SJSA1 (cell line): ENCODE data around the gene SPIC. TPM values are rescaled to one million over a fixed set of nuclear protein-coding genes. Genes with fewer than 3 reads are reported as not detected.

ENCODE experiments used
- DNase-seq, 2 experiments: peaks; one replicate each; pipeline ENCODE4 v3.0.0-alpha.2; 2015 to 2020; ENCODE audit warnings: low spot score in 2 of 2, low read depth in 1 of 2
- H3K27ac ChIP-seq: fragments of 250-450 bp; sonication (Bioruptor Pico); 2 replicates; pipeline ENCODE4 v1.5.1; 2020; ENCODE audit warnings: mild to moderate bottlenecking, moderate library complexity
- H3K27me3 ChIP-seq: fragments of 250-450 bp; sonication (Bioruptor Pico); replicated peaks from 2 replicates; pipeline ENCODE4 v1.5.1; 2020; ENCODE audit warnings: mild to moderate bottlenecking, moderate library complexity
- H3K36me3 ChIP-seq: fragments of 250-450 bp; sonication (Bioruptor Pico); 2 replicates; pipeline ENCODE4 v1.5.1; 2020; ENCODE audit warnings: mild to moderate bottlenecking
- H3K4me1 ChIP-seq: fragments of 250-450 bp; sonication (Bioruptor Pico); replicated peaks from 2 replicates; pipeline ENCODE4 v1.6.1; 2021; ENCODE audit warnings: mild to moderate bottlenecking
- H3K4me3 ChIP-seq: fragments of 250-450 bp; sonication (Bioruptor Pico); 2 replicates; pipeline ENCODE4 v1.5.1; 2020; ENCODE audit warnings: mild to moderate bottlenecking
- H3K9me3 ChIP-seq: fragments of 250-450 bp; sonication (Bioruptor Pico); replicated peaks from 2 replicates; pipeline ENCODE4 v1.5.1; 2020; ENCODE audit warnings: mild to moderate bottlenecking
- total RNA-seq: library from RNA; depleted of rRNA; stranded (reverse); fragments of >200 nt; shearing (Covaris generic); gene quantifications from 2 replicates; pipeline ENCODE4 v1.2.3, GENCODE V29; 2014; rRNA removed

SPIC gene
- total RNA-seq, 1 experiment from 2014 or later, result not detected

GRCh38 chr12:101488469-101488868 is 13.3 kb downstream of the SPIC start:
- Histone ChIP-seq H3K27ac (no peak overlapping the region), H3K4me1 (no peaks in the 10 kb centered on the region), H3K27me3 (no peaks in the 10 kb centered on the region), H3K4me3 (no peak overlapping the region), H3K36me3 (no peaks in the 10 kb centered on the region), H3K9me3 (no peaks in the 10 kb centered on the region)
- DNase-seq, result no peak

- no peaks in the 10 kb centered on the region for H3K27me3 ChIP-seq
- H3K36me3 ChIP-seq, result no peaks in the 10 kb centered on the region
- DNase-seq, result no peak
- no peaks in the 10 kb centered on the region for H3K4me1 ChIP-seq
- H3K4me3 ChIP-seq, result no peak overlapping the region
- H3K27ac ChIP-seq, result no peak overlapping the region
- no peaks in the 10 kb centered on the region for H3K9me3 ChIP-seq
These were observed 15.3 kb downstream of the SPIC start for GRCh38 chr12:101490286-101490920.

GRCh38 chr12:101491329-101491728 is 16.2 kb downstream of the SPIC start:
- no peak overlapping the region for H3K27ac ChIP-seq
- no peaks in the 10 kb centered on the region for H3K36me3 ChIP-seq
- no peaks in the 10 kb centered on the region for H3K4me1 ChIP-seq
- no peaks in the 10 kb centered on the region for H3K27me3 ChIP-seq
- H3K4me3 ChIP-seq, result no peak overlapping the region
- H3K9me3 ChIP-seq, result no peaks in the 10 kb centered on the region
- no peak for DNase-seq

GRCh38 chr12:101493556-101493955 is 18.4 kb downstream of the SPIC start:
- Histone ChIP-seq H3K36me3 (no peaks in the 10 kb centered on the region), H3K27ac (no peak overlapping the region), H3K4me1 (no peaks in the 10 kb centered on the region), H3K4me3 (no peak overlapping the region), H3K27me3 (no peaks in the 10 kb centered on the region), H3K9me3 (no peaks in the 10 kb centered on the region)
- DNase-seq, result no peak

GRCh38 chr12:101498252-101498651 is 23.1 kb downstream of the SPIC start:
- Histone ChIP-seq H3K27ac (no peak overlapping the region), H3K36me3 (no peaks in the 10 kb centered on the region)
- no peak for DNase-seq

GRCh38 chr12:101501410-101501995 is 26.4 kb downstream of the SPIC start:
- Histone ChIP-seq H3K36me3 (no peaks in the 10 kb centered on the region), H3K27me3 (no peaks in the 10 kb centered on the region), H3K4me1 (no peaks in the 10 kb centered on the region), H3K4me3 (no peak overlapping the region), H3K27ac (no peak overlapping the region), H3K9me3 (no peaks in the 10 kb centered on the region)
- no peak for DNase-seq

More at GRCh38 chr12:101498252-101498651, 23.1 kb downstream of the SPIC start:
- Histone ChIP-seq H3K9me3 (no peaks in the 10 kb centered on the region), H3K27me3 (no peaks in the 10 kb centered on the region), H3K4me3 (no peak overlapping the region), H3K4me1 (no peaks in the 10 kb centered on the region)

- H3K27me3 ChIP-seq, result no peaks in the 10 kb centered on the region
- no peak overlapping the region for H3K27ac ChIP-seq
- no peak overlapping the region for H3K4me3 ChIP-seq
These were observed 46.0 kb downstream of the SPIC start for GRCh38 chr12:101521136-101521535.

GRCh38 chr12:101527682-101528081 is 52.5 kb downstream of the SPIC start:
- Histone ChIP-seq H3K27me3 (no peaks in the 10 kb centered on the region), H3K27ac (no peak overlapping the region), H3K4me1 (no peaks in the 10 kb centered on the region), H3K36me3 (no peaks in the 10 kb centered on the region), H3K4me3 (no peak overlapping the region), H3K9me3 (no peaks in the 10 kb centered on the region)
- no peak for DNase-seq

More at GRCh38 chr12:101521136-101521535, 46.0 kb downstream of the SPIC start:
- no peaks in the 10 kb centered on the region for H3K36me3 ChIP-seq
- no peaks in the 10 kb centered on the region for H3K4me1 ChIP-seq
- DNase-seq, result no peak
- H3K9me3 ChIP-seq, result no peaks in the 10 kb centered on the region

GRCh38 chr12:101536069-101536674 is 61.0 kb downstream of the SPIC start:
- Histone ChIP-seq H3K4me1 (no peaks in the 10 kb centered on the region), H3K4me3 (no peak overlapping the region), H3K27ac (no peak overlapping the region), H3K9me3 (no peaks in the 10 kb centered on the region), H3K27me3 (no peaks in the 10 kb centered on the region), H3K36me3 (no peaks in the 10 kb centered on the region)
- no peak for DNase-seq

Other genes starting within 250 kb of the SPIC start
- gene UTP20, start 195.2 kb upstream of the SPIC start, total RNA-seq, result 21.2 and 22.9 TPM in 2 replicates
- 46.6 and 67.4 TPM in 2 replicates for gene ARL1, start 67.6 kb upstream of the SPIC start, total RNA-seq
- 0.47 TPM in 1 of 2 replicates, not detected in the other for gene MYBPC1, start 119.6 kb downstream of the SPIC start, total RNA-seq
- gene CHPT1, start 222.3 kb downstream of the SPIC start, total RNA-seq, result 30.1 and 44.8 TPM in 2 replicates